Breast epithelium (tissue), 3 donors: ENCODE results near the gene METTL8.

Experiments
- CTCF ChIP-seq, 3 donors: fragments of 450-650 bp; IDR thresholded peaks; one replicate each; pipeline ENCODE4 v1.5.1; 2016 to 2017; ENCODE audit warnings: antibody characterized with exemption in 3 of 3, mild to moderate bottlenecking in 3 of 3, moderate library complexity in 3 of 3
- POLR2A ChIP-seq: fragments of 450-650 bp; IDR thresholded peaks from one replicate; pipeline ENCODE4 v1.6.1; 2016; ENCODE audit warnings: antibody characterized with exemption, mild to moderate bottlenecking, moderate library complexity
- POLR2AphosphoS5 ChIP-seq, 3 donors: sonication (generic); formaldehyde crosslinking; IDR thresholded peaks; one replicate each; pipeline ENCODE4 v1.6.1; 2017; ENCODE audit warnings: antibody characterized with exemption in 3 of 3

- TF ChIP-seq POLR2A = no peak
- no peak for TF ChIP-seq POLR2AphosphoS5 (IDR thresholded peaks at IDR 0.05)
- TF ChIP-seq CTCF (IDR thresholded peaks at IDR 0.05) = no peak
Measured at GRCh38 chr2:171347591-171348032, 86.2 kb downstream of the METTL8 start.
